NCI-H187 treated with DMSO at 0.1 percent for 48 hours (cell line): ENCODE data around the gene PTGES3L.

Experiments
- DNase-seq: peaks from one replicate; lab custom pipeline; 2025; lab: John Stamatoyannopoulos, UW

The PTGES3L gene

DNA sequence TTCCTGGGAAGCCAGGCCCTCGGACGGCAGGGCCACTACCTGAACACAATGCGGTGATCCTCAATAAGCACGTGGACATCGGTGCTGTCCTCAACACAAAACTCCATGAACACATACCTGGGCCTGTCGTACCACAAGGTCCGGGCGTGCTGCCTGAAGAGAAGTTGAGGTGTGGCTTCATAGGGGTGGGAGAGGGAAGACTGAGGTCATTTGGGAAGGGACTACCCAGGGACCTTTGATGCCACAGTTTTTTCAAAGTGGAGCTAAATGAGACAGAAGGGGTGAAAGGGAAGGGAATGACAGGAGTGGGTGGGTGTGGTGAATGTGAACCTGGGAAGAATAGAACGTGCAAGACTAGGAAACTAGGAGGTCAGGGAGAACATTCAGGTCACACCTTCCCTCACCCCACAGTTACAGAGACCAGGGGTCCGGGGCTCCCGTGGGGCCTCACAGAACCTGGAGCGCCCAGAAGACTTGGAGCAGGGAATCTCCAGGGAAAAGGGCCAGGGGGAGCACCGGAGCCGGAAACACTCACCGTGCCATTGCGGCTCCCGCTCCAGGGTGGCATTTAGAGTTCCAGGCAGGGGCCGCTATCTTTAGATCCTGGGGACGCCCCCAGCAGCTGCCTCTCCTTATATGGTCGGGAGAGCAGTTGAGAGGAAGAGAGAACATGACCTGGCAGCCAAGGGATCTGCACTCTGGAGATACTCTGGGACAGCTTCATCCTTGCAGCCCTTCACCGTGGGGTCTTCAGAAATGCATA, at the start of gene PTGES3L:
Gene PTGES3L (minus strand): TSS at position 570 of the 763 bp plus-strand sequence. CDS start 27 bp downstream, at position 543.
- DNase-seq = no peak

DNA sequence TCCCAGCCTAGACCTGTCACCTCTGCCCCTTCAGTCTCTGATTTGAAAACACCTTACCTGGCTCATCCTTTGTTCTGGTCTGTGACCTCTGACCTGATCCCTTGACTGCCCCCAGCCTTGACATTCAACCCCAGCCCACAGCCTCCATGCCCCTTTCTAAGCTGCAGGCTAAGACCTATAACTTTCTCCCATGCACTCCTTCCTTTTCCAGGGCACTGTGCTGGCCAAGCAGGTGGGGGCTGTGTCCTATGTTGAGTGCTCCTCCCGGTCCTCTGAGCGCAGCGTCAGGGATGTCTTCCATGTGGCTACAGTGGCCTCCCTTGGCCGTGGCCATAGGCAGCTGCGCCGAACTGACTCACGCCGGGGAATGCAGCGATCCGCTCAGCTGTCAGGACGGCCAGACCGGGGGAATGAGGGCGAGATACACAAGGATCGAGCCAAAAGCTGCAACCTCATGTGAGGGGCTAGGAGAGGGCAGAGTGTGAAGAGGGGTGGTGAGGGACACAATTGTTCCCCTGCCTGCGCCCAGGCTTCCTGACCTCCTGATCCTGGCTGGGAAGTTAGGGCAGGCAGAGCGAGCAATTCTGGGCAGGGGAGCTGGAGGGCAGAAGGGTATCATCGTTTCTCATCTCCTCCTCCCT, 48.5 kb upstream of the PTGES3L start:
- DNase-seq = no peak

DNA sequence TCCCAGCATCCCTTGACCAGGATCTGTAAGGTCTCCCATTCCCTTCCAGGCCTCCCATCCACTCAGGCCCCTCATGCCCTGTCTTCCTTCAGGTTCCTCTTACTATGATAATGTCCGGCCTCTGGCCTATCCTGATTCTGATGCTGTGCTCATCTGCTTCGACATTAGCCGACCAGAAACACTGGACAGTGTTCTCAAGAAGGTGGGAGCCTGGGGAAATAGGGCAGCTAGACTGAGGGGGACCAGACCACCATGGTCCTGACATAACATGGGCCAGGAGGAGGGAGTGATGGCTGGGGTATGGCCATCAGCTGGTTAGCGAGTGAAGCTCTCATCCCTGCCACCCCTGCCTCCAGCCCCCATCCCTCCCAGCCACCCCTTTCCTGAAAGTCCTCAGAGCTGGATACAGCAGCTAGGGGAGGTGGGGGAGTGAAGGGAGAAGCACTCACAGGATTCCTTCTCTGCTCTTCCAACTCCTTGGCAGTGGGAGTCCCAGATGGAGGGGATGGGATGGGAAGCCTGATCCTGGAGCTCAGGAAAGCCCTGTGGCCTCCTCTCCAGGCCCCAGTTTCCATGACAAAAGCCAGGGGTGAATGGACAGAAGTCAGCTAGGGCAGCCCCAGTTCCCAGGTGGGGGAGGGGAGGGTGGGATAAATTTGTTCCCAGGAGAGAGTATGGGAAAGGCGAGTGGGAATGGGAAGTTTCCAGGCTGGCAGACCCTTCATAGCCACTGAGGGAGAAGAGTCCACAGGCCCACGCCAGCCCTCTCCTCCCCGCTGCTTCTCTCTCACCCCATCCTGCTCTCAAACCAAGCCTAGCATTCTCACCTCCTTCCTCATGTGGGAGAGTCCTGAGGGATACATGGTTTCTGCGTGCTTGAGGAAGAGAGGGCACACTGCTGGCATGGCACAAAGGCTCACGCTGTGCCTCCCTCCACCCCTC, 47.5 kb upstream of the PTGES3L start:
- DNase-seq = no peak

DNA sequence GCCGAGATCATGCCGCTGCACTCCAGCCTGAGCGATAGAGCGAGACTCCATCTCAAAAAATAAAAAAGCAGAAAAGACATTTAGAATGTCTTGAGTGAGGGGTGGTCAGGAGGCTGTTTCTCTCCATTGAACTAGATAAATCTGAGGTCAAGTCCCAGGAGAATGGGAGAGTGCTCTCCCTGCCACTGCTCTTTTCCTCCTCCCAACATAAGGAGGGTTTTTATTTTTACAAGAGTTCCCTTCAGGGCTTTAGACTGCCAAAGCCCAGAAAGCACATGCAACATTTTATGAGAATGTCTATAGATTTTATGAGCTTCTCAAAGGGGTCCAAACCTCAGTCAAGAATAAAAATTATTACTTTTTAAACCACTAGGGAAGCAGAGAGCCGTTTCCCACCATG, 46.7 kb upstream of the PTGES3L start:
- no peak for DNase-seq

DNA sequence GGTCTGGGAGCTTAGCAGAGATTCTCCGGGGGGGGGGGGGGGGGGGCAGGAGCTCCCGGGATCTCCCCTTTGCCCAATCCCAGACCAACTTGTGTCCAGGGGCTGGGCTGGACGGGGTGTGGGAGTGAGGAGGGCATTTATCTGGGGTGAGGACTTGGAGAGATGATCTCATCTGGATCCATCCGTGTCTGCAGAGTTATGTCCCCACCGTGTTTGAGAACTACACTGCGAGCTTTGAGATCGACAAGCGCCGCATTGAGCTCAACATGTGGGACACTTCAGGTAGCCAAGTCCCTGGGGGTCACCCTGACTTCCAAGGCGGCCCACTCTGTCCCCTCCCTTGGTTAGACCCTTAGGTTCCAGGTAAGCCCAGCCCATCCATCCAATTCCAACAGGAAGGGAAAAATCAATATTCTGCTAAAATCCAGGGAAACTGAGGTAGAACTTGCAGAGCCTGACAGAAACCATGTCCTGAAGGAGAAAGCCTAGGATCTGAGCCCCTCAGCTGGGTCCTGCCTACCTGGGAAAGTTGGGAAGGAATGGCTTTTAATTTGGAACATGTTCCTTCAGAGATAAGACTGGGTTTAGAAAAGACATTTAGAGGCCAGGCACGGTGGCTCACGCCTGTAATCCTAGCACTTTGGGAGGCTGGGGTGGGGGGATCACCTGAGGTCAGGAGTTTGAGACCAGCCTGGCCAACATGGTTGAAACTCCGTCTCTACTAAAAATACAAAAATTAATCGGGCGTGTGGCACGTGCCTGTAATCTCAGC, 46.1 kb upstream of the PTGES3L start:
- no peak for DNase-seq

DNA sequence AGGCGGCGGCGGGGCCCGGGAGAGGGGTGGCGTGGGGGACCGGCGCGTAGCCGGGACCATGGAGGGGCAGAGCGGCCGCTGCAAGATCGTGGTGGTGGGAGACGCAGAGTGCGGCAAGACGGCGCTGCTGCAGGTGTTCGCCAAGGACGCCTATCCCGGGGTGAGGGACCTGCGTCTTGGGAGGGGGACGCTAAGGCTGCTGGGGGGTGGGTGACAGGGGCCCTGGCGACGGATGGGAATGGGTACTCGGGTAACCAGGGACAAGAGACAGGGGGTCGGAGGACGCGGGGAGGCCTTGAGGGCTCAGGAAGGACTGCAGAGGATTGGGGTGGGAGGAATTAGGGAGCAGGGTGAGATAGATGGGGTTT, 45.4 kb upstream of the PTGES3L start:
- no peak for DNase-seq

DNA sequence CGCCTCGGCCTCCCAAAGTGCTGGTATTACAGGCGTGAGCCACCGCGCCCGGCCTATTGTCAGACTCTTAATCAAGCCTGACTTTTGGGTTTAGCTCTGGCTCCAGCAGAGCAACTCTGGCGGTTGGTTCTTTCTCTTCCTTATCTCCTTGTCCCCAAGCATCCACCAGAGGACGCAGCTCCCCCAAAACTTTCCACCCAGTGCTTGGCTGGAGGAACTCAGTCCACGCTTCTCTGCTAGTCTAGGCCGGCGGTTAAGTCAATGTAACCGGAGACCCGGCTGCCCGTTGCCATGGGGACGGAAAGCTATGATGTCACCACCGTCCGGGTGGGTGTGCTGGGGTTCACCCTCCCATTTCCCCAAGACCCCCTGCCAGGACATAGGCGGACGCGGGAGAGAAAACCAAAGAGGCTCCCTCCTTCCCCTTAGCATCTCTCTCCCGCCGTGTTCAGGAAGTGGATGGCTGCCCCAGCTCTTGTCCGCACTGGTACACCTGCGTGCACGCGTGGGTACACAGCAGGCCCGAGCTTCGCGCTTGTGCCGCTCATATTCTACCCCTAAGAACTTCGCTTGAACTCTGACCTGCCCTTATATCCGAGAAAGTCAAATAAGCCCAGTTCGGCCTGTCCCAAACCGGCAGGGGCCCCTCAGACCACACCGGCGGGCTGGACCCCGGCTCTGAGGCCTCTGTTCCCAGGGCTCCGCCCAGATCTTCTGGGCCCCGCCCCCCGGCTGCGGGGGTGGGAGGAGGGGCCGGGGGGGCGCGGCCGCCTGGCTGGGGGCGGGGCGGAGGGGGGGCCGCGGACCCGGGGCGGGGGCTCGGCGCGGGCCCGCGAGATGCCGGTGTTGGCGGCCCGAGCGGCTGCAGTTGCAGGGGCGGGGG, 44.8 kb upstream of the PTGES3L start, which contains the start of gene RND2:
Gene RND2 (plus strand): TSS at position 825 of the 883 bp plus-strand sequence. CDS start 117 bp downstream, outside the sequence.
- peak; percentile 75 for DNase-seq

DNA sequence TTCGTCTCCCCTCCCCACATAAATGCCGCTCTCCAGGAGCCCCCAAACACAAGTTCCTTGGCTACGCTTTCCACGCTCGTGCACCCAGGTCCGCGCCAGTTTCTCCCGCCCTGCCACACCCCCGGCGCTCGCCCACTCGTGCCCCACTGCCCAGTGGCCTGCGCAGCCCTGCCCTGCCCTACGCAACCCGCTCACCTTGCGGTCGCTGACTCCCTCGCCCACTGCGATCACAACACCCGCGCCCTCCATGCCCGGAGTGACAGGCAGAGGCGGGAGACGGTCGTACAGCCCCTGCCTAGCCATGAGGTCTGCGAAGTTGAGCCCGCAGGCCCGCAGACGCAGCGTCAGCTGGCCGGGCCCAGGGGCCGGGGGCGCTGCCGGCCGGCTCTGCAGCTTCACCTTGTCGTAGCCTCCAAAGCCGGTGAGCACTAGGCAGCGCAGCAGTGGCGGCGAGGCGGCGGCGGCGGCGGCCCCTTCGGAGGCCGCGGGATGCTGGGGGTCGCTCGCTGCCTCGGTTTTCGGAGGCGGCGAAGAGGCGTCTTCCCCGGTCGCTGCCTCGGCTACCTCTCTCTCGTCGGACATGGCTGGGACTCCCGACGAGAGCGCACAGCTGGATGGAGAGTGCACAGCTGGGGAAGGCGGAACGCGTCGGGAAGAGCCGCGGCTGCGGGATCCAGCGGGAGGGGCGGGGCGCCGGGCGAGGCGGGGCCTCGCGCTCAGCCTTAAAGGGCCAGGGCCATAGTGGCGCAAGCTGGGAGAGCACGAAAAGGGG, 42.0 kb upstream of the PTGES3L start, which contains the start of gene VAT1:
Gene VAT1 (minus strand): TSS at position 645 of the 772 bp plus-strand sequence. CDS start 63 bp downstream, at position 582.
- DNase-seq = no peak

DNA sequence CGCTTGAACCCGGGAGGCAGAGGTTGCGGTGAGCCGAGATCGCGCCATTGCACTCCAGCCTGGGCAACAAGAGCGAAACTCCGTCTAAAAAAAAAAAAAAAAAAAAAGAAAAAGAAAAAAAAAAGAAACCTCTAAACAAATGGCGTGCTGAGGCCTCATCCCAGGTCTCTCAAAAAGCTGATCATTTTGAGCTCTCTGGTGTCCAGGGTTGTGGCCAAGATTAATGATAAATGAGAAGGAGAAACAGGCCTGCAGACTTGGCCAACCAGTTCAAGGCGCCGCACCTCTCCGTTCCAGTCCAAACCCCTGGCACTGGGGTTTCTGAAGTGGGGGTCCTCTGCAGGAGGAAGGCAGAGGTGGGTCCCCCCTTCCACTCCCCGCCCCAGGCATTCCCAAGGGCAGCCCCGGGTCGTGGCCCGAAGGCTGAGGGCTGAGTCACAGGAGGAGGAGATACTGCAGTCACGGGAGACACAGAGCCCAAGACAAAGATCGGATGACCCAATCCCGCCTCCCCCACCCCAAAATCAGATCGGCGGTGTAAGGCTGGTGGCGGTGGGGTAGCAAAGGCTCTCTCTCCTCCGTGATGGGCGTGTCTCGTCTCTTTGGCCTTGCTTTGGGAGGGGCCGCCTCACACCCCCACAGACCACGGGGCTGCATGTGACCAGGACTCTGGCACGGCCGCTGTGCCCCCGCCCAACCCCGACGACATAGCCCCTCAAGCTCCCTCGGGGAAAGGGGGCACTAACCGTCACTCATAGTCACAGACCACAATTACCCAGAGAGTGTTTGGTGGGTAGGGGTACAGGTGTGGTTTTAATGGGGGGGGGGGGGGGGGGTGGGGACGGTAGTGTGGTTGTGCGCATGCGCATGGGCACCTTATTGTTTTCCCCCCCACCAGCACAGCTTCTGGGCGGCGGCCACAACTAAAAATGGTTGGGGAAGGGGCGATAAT, 41.2 kb upstream of the PTGES3L start:
- DNase-seq = no peak

DNA sequence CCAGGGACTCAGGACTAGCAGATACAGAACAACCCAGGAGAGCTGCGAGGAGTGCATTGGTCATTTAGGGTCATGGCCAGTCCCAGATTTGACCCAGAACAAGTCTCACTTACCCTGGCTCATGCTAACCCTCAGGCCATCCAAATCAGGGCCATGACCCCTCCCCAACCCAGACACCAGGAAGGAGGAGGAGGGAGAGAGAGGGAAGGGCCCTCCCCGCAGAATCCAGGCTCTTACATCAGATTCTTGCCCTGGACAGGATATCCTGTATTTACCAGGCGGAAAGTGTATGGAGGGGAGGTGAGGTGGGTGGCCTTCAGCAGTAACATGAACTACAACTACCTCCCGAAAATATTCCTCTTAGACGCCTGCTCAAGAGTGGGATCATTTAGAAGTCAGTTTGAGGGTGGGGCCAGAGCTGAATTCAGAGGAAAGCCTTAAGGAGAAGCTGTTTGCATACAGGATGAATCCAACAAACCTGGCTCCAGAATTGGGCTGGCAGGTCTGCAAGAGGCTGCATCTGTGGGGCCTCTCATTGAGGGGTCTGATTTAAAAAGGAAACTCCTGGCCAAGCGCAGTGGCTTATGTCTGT, 40.2 kb upstream of the PTGES3L start:
- DNase-seq = no peak

DNA sequence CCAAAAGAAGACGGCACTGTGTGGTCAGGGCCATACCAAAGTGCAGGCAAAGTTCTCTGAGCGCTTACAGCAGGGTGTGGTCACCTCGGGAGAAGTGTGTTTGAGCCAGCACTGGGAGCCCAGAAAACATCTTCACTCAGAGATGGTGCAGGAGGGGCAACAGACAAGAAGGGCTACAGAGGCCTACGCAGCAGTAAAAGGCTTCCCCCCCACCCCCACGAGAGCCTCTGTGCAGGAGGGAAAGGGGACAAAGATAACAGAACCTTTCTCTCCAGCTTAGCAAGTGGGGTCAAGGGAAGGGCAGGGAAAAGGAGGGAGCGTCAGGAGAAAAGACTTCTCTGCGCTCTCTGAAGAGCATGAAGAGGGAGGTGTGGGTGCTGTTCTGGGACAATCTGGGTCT, 39.5 kb upstream of the PTGES3L start:
- DNase-seq = no peak

DNA sequence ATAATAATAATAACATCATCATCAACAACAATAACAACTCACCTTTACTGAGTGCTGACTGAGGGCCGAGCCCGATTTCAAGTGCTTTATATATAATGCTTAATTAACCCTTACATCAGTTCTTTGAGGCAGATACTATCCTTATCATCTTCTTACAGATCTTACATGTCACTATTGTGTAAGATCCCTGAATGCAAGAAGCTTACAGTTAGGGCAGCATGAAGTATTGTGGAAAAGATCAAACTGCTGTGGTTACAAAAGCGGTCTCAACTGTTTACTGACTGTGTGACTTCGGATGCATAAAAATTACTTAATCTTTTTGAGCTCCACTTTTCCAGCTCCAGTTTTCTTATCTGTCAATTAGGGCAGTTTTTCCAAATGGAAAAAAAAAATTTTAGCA, 39.1 kb upstream of the PTGES3L start:
- no peak for DNase-seq

DNA sequence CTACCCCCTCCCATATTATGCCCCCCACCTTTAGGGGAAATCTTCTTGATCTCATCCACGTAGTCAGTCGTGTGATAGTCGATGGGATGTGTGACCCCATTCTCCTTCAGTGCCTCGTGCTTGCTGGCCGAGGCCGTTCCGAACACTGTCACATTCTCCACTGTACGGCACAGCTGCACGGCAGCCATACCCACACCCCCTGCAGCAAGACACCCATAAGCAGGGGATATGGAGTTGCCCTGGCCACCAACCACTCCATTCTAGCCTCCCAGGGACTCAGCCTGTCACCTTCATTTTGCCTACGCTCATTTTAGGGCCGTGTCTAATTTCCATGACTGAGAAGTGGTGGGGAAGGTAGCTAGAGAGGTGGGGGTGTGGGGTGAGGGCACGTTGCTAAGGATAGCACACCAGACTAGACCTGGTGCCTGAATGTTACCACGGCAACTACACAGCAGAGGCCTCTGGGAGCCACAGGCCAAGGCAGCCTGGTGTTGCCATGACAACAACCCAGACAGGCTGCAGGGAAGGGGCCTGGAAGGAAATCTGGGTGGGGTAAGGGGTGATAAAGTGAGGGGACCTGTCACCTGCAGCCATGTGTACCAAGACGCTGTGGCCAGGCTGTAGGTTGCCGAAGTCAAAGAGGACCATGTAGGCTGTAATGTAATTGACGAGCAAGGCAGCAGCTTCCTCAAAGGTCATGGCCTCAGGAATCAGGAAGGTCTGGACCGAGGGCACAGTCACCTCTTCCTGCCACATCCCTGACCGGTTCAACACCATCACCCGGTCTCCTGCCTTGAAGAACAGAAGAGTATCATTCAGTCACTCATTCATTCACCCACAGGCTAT, 38.4 kb upstream of the PTGES3L start:
- no peak for DNase-seq

DNA sequence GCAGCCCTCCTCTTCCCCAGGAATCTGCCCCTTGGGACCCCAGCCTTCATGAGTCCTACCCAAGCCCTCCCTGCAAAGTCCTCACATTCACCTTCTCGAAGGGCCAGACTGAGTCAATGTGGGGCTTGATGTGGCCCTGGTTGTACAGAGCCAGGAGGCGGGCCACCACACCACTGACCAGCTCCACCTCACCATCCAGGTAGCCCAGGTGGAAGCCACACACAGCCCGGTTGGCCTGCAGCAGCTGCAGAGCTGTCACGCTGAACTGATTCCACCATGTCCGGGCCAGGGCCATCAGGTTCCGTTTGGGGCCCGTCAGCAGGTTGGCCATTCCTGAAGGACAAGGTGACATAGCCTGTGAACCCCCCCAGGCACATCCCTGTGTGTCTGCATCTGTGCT, 36.3 kb upstream of the PTGES3L start:
- DNase-seq = no peak

DNA sequence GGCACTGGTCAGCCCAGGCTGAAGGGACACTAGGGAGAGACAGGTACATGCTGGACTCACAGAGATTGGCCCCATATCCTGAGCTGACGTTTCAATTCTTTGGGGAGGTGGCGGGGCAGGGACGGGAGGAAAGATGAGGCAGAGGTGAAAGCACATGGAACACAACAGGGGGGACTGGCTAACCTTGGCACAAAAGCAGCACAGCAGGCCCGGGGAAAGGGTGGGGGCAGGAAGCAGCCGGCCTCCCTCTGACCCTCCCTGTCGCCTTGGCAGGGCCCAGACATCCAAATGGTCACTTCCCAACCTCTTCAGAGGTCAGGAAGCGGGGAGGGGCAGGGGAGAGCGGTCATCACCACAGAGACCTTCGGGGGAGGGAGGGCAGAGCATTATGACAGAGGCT, 35.7 kb upstream of the PTGES3L start:
- no peak for DNase-seq

DNA sequence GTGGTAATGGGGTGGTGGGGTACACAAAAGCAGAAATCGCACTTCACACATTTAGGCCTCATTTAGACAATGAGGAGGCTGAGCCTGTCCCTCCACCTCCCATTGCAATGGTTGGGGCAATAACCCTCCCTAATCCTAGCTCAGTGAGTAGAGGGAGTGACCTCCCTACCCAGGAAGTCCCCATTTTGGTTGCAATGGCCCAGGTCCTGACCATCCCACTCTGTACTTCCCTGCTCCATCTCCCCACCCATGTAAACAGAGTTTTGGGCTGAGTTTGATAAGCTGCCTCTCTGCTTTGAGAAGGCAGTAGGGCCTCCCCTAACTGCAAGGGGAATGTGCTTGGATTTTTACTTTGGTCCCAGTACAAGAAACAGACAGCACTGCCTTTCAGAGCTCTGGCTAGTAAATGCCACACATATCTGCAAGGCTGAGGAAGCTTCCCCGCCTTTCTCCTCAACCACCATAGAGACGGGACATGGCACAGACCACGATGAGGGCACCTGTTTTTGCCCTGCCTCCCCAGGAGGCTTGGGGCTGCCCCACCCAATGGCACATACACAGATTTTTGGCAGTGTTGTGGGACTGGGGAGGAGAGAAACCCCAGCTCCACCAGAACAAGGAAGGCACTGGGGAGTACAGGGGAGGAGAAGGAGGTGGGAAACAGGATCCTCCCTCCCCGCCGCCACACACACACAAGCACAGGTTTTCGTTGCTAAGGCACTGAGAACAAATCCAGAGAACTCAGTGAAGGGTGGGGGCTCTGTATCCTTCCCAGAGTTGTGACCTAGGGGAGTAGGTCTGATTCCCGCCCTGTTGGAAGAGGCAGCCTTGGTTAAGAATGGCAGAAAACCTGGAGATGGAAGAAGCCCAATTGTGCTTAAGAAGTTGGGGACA, 35.0 kb upstream of the PTGES3L start:
- DNase-seq = no peak
